Glomerular visceral epithelial cell (primary cell): ENCODE data around the gene POR.

Experiments
- DNase-seq: peaks from one replicate; pipeline ENCODE4 v3.0.0-alpha.2; 2016; ENCODE audit errors: extremely low spot score

Gene POR

GRCh38 chr7:75953931-75954330, 39.0 kb downstream of the POR start:
- no peak for DNase-seq

DNA sequence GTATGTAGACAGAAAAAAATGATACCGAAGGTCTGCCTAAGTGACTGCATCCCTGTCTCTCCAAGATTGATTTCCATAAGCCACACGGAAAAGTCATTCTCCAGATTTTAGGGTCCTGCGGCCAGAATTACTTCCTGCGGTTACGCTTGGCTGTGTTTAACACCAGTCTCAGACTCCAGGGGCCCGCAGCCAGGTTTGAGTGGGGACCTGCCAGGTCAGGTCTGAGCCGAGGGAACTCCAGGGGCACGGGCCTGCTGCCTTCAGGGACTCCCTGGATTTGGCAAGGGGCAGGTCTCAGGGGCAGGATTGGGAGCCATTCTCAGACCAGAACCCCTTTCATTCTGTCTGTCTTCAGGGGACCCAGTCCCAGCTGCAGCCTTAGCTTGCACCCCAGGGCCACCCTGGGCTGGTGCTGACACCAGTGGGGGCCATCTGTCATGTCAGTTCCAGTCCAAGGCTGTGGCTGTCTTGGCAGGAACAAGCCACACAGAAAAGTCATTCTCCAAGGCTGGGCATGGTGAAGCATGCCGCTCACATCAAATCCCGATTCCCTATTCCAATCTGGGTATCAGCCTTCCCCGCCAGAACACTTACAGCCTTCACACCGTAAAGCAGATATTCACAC, 40.5 kb downstream of the POR start:
- DNase-seq: no peak

DNA sequence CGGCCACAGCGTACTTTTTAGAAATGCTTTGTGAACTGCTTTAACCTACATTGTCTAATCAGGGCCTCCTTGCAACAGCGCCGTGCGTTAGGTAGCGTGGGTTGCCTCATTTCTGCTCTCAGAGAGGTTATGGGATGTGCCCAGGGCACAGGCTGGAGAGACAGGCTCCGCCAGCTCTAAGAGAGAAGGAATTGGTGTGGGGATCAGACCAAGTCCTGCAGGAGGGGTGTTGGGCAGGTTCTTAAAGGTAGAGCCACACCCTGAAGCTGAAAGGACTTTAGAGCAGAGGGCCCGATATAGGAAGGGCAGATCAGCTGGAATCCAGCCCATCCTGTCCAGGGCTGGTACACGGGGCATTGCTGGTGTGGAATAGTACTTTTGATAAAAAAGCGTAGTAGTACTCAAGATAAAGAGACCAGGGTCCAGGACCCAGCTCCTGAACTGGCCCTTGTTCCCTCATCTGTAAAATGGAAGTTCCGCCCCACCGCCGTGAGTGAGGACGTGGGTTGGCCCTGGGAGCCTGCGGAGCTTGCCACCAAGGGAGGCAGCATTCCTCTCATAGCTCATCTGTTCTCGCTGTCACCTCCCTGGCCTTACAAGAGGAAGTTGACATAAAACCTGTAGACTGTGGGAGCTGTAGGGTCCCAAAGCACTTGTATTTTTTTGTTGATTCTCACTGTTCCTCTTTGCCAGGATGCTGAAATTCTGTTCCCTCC, 42.2 kb downstream of the POR start:
- no peak for DNase-seq

DNA sequence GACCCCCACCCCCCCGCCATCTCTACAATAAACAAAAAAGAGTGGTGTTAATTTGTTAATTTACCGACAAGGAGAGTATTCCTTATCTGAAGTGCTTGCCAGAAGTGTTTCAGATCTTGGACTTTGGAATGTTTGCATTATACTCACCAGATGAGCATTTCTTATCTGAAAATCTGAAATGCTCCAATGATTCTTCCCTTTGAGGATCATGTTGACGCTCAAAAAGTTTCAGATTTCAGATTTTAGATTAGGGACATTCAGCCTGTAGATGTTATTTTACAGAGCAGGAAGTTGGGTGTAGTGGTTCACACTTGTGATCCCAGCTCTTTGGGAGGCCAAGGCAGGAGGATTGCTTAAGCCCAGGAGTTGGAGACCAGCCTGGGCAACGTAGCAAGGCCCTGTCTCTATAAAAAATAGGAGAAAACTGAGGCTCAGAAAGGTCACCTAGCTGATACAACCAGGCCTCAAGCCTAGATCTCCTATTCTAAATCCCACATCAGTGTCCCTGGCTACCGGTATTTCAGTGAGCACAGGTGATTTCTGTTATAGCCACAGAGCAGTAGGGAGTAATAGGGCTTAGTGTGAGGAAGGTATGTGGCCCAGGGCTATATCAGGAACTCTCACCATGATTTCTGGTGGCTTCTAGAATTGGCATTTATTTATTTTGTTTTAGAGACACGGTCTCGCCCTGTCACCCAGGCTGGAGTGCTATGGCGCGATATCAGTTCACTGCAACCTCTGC, 44.0 kb downstream of the POR start:
- DNase-seq: no peak

- DNase-seq: no peak
Observed at GRCh38 chr7:75960372-75960771, 45.4 kb downstream of the POR start.

DNA sequence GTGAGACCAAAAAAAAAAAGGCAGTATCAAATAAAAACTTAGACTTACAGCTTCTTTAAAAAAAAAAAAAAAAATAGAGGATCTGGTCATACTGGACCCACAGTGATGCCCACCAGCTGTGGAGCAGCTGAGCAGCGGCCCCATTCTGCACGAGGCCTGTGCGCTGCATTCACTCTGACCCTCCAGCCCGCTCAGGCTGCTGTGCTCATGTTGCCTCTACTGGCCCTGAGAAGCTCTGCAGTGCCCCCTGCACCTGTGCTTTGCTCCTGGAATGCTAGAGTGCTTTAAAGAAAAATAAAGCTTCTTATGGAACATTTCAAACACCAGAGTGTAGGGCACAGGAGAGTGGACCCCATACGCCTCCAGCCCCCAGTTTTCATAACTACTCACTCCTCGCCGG, 46.3 kb downstream of the POR start:
- no peak for DNase-seq

DNA sequence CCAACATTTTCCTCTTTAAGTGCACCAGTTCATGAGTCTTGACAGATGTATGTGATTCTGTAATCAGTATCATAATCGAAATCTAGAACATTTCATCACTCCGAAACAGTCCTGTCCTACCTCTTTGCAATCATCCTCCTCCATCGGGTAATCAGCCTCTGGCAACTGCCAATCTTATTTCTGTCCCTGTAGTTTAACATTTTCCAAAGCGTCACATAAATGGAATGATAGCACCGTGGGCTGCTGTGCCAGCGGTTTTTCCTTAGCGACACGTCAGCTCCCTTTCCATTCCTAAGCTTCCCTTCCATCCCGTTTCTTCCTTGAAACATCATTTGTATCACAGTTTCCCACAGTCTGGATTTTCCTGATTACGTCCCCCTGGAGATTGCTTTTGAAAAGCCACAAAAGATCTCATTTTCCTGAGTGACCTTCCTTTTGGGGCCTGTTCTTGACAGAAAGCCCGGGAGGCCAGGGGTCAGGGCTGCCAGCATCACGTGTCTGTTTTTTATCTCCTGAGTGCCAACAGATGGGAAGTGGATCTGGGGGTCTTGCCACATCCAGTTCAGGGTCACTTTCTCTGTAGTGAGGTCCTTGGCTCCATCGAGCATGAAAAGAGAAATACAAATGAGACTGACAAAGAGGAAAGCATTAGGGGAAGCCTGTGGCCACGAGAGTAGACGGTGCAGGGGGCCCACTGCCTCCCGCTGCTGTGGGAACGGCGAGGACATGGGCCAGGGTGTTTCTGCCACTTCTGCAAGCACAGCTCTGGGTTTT, 47.8 kb downstream of the POR start:
- peak; percentile 56 for DNase-seq

- DNase-seq: no peak
Observed at GRCh38 chr7:75963381-75963995, 48.5 kb downstream of the POR start.

GRCh38 chr7:75965617-75966016, 50.7 kb downstream of the POR start:
- no peak for DNase-seq

DNA sequence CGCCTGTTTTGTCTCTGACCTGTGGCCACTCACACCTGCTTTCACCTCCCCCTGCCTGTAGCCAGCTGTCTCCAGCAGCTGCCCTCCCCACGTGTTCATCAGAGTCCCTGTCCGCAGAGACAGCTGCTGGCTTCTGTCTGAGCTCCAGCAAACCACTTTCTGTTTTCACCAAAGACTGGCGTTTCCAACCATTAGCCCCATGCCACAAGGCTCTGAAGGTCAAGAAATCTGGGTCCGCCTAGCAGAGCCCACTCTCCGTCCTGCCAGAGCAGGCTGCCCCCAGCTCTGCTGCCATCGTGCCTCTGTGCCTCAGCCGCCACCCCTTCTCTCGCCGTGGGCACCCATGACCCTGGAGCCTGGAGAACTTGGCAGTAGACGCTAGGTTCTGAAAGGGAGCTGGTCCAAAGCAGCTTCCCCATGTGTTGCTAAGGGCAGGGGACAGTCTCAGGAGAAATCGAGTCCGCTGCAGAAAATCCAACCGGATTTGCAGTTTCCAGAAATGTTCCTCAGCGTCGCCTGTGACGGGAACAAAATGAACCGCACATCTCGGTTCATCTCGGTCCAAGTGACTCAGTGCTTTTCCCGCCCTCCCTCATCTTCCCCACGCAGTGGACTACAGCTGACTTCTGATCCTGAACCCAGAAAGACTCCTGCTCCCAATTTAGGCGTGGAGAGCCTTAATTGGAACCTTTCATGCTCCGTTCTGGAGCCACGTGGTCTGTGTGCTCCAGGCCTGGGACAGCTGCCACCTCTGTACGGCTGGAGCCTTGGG, 51.4 kb downstream of the POR start:
- DNase-seq: no peak

DNA sequence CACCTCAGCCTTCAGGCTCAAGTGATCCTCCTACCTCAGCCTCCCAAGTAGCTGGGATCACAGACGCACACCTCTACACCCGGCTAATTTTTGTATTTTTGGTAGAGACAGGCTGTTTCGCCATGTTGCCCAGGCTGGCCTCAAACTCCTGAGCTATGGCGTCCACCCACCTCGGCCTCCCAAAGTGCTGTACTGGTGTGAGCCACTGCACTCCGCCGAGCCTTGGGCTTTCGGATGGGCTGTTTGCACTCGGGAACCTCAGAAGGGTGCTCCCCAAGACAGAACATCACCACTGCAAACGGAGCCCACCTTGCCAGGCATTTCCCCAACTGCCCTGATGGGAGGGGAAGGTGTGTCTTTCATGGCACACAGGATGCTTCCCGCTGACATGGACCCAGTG, 52.1 kb downstream of the POR start:
- DNase-seq: no peak

DNA sequence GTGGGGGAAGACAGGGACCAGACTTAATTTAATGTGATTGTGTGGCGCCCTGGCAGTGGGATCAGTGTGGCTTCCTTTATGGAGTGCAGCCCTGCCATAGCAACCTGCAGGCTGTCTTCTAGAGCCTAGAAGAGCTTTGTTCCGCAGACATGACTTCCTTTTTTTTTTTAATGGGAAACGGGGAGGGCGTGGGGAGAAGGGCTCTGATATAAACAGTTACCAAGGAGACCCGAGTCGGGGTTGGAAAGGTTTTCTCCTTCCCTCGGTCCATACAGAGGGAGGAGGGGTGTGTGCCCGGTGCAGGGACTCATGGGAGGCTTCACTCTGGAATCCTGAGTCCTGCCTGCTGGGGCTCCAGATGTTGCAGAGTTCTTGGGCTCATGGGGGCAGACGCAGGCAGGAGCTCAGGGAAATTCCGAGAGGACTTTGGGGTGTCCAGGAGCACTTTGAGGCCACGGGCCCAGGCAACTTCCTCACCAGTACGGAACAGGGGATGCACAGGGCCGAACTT, 52.6 kb downstream of the POR start:
- no peak for DNase-seq

GRCh38 chr7:75968012-75968411, 53.1 kb downstream of the POR start:
- DNase-seq: no peak

DNA sequence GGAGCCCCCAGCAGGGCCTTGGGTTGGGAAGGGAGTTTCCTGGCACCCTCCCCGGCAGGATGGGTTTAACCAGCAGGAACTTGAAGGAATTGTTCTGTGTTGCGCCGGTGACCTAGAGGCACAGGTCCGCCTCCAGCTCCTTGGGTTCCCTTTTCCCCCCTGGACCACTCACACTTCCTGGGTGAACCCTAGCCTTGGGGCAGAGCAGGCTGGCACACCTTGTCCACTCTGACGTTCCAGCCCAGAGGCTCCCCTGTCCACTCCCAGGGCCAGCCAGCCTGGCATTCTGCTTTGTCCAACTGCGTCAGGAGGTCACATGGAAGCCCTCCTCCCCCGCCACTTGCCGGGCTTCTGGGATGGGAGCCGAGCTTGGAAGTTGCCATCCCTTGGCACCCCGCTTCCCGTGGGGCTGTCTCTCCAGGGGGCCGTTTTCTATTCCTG, 53.6 kb downstream of the POR start:
- no peak for DNase-seq

- no peak for DNase-seq
Observed at GRCh38 chr7:75969182-75969581, 54.2 kb downstream of the POR start.

- no peak for DNase-seq
Observed at GRCh38 chr7:75969704-75970498, 54.9 kb downstream of the POR start.

DNA sequence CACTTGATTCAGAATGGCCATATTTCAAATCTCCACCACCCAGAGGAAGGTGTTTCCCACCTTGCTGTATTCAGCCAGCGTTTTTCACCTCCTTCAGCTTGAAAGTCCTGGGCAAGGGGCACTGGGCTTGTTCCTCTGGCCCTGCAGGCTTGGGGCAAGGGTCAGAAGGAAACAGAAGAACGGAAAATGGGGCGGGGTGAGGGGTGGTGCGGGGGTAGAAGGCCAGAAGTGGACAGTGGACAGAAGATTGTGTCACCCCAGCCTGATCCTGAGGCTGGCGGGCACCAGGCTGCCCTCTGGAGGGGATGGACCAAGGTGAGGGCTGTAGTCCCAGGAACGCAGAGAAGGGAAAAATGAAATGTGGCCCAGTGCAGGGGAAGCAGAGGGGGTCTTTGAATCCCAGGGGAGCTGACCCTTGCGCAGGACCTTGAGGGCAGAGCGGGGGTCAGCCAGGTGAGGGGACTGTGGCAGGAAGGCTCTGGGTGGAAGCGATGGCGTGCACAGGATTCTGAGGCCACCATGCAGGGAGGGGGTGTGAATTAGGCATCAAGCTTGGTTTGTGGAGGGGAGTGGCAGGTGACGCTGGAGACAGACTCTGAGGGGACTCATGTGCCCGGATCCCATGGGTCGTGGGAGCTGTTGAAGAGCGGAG, 56.5 kb downstream of the POR start:
- no peak for DNase-seq

DNA sequence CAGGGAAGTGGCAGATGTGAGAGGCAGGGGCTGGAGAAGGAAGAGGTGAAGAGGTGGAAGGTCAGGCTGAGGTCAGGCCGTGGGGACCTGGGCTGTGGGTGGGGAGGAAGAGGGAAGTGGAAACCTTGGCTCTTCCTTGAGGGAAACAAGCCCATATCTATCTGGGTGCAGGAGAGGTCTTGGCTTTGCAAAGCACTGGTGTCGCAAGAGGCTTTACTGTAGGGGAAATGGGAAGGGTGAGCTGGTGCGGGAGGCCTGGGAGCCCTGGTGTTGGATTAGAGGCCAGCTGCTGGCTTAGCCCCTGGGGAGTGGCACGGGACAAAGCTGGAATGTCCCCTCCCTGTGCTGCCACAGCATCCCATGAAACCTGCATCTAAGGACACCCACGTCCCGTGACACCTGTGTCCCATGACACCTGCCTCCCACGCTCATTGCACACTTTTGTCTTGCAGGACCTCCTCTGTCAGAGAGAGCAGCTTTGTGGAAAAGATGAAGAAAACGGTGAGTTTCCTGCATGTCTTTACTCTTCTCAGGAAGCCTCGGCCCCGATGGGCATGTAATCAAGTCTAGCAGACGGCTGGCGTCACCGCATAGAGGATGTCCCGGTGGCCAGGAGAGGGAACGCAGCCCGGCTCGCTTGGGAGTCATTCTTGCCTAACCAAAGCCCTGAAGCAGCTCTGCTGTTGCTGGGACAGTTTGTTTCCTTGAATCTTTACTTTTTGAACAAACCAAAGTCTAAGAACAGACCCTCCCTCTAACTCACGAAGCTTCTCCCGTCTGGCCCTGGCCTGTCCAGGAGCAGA, 57.2 kb downstream of the POR start:
- DNase-seq: no peak

DNA sequence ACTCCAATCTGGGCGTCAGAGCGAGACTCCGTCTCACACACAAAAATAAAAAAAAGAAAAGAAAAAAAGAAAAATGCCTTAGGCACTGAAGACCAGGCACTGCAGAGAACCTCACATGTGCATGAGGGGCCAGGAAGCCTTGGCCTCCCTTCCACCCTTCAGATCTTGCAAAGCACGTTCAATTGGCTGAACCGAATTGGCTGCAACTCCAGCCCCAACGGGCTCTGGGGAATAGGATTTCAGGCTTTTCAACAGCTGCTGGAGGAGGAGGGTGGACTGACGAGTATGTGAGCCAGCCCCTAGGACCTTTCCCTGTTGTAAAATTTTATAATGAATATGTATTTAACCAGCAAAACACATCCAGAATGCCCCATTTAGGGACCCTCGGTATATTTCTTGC, 62.8 kb downstream of the POR start:
- DNase-seq: no peak
